Right lobe of liver (tissue), 4 donors: ENCODE measurements around the gene SRPK2.

Experiments used
- POLR2A ChIP-seq: fragments of 450-650 bp; IDR thresholded peaks from one replicate; pipeline ENCODE4 v1.6.1; 2017; ENCODE audit warnings: antibody characterized with exemption, mild to moderate bottlenecking
- TF ChIP-seq, protein P1 (sequence below), 4 donors: fragments of 200-600 bp in 3 of 4; fragments of 450-650 bp in 1 of 4; IDR thresholded peaks; one replicate each; pipeline versions ENCODE4 v1.5.1 to v1.8.0; 2016 to 2022; ENCODE audit warnings: antibody characterized with exemption in 4 of 4, mild to moderate bottlenecking in 2 of 4
- donor health status: DM: no; HTN: no; CAD: no.
- donor health status: DM: no; HTN: no; CAD: no.
- donor health status: DM: no; HTN: yes; CAD: no.

DNA sequence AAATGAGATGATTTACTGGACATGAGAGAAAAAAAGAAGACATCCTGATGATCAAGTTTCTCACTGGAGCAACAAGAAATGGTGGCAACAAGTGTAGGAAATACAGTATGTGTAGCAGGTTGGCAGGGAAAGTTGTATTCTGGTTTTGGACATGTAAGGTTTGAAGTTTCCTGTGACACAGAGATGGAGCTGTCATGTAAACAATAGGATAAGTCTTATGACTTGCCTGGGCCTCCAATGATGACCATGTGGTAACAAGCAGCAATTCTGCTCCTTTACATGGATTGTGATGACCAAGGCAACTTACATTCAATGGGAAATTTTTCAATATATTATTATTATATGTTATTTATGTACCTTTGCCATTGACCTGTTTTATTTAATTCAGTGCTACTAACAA lies 249.3 kb downstream of the SRPK2 start:
- TF ChIP-seq, protein P1, sequence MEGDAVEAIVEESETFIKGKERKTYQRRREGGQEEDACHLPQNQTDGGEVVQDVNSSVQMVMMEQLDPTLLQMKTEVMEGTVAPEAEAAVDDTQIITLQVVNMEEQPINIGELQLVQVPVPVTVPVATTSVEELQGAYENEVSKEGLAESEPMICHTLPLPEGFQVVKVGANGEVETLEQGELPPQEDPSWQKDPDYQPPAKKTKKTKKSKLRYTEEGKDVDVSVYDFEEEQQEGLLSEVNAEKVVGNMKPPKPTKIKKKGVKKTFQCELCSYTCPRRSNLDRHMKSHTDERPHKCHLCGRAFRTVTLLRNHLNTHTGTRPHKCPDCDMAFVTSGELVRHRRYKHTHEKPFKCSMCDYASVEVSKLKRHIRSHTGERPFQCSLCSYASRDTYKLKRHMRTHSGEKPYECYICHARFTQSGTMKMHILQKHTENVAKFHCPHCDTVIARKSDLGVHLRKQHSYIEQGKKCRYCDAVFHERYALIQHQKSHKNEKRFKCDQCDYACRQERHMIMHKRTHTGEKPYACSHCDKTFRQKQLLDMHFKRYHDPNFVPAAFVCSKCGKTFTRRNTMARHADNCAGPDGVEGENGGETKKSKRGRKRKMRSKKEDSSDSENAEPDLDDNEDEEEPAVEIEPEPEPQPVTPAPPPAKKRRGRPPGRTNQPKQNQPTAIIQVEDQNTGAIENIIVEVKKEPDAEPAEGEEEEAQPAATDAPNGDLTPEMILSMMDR (IDR thresholded peaks at IDR 0.05), result no peak
- TF ChIP-seq POLR2A, result no peak
